Glomerular endothelial cell (primary cell): ENCODE results near the gene BPI. TPM values are rescaled to one million over a fixed set of nuclear protein-coding genes. Genes with fewer than 3 reads are reported as not detected.
"Not testable (repeated sequence)": the region's sequence is repeated elsewhere in the genome, so short reads cannot be mapped to it uniquely, and the experiment has no call there.

Experiments
- DNase-seq: peaks from one replicate; pipeline ENCODE4 v3.0.0-alpha.2; 2011; ENCODE audit warnings: low read depth, low spot score; ENCODE audit errors: extremely low read depth
- total RNA-seq: library from RNA; depleted of rRNA; stranded (reverse); fragments of >200 nt; gene quantifications from 2 replicates; pipeline ENCODE4 v1.2.3, GENCODE V29; 2015

Gene BPI
- total RNA-seq, 1 donor from 2014 or later, result not detected

- no peak for DNase-seq
Measured at GRCh38 chr20:38301309-38301708, 2.6 kb upstream of the BPI start.

- DNase-seq, result no peak
Measured at GRCh38 chr20:38302786-38303185, 1.2 kb upstream of the BPI start.

DNA sequence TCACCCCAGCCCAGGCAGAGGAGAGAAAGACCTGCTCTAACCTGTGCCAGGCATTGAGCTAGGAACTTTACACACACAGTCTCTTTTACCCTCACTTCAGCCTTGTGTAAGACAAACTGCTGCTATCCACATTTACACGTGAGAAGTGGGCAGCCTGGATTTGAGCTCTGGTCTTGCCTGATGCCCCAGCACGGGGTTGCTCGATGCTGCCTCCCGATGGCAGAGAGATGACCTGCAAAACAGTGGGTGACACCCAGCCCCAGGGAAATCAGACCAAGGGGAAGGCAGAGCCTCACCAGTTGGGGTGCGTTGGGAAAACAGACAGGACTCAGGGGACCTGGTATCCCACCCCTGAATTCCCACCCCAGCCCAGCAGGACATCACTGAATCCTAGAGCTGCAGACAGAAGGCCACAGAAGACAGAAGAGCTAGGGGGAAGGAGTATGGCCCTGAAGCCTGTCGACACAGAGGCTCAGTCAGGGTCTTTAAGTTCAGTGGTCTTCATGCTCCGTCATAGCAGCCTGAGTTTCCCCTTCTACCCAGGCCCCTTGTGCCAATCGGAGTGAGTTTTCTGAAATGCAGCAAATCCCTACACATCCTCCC is 990 bp downstream of the BPI start:
- no peak for DNase-seq

- no peak for DNase-seq
Measured at GRCh38 chr20:38305541-38305940, 1.6 kb downstream of the BPI start.

DNA sequence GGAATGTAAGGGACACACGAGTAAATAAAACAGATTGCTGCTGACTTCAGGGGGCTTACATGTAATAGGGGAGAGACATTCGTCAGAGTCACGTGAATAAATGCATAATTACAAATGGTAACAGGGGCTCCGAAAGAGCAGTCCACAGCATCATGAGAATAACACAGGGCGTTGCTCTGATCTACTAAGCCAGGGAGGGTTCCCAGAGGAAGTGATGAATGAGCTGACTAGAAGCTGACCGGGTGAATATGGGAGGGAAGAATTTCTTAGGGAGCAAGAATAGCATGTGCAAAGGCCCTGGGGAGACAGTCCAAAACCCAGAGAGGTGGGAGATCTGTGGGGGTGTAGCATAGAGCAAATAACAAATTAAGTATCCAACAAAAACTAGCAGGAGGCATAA is 2.4 kb downstream of the BPI start:
- no peak for DNase-seq

DNA sequence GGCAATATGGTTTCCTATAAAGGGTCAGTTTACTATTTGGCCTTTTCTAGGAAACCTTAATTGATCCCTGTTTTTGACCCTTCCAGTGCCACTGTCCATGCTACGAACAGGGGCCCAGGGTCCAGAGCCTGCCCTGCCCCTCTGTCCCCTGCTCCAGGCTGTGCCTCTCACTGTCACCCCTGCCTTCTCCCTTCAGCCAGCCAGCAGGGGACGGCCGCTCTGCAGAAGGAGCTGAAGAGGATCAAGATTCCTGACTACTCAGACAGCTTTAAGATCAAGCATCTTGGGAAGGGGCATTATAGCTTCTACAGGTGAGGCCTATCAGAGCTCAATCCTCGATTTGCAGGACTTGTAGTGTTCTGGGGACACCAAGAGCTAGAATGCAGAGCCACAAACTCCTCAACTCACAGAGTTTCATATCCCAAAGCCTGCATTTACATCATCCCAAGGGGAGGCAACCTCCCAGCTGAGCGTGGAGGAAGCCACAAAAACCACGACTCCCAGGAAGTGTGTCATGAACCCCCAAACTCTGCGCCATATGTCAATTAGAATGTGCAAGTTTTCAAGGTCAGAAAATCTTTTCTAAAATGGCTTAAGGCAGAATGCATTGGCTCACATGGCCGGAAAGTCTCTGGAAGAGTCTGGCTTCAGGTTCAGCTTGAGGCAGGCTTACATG is 3.6 kb downstream of the BPI start:
- no peak for DNase-seq

- DNase-seq, result no peak
Measured at GRCh38 chr20:38308047-38308438, 4.1 kb downstream of the BPI start.

GRCh38 chr20:38308447-38308846 is 4.5 kb downstream of the BPI start:
- DNase-seq, result no peak

DNA sequence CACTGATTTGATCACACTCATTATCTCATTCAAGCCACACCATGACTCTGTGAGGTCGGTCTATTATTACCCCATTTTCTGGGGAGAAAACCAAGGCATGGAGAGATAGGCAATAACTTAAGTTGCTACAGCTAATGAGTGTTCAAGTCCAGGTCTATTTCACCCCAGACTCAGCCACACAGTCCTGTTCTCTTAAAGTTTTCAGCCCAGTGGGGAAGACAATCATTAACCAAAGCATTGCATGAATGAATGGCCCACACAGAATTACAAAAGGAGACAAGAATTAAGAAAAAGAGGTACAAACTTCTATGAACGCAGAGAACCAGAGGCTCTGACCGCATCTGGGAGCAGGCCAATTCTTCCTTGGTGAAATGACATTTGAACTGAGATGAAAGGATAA is 7.1 kb downstream of the BPI start:
- no peak for DNase-seq

DNA sequence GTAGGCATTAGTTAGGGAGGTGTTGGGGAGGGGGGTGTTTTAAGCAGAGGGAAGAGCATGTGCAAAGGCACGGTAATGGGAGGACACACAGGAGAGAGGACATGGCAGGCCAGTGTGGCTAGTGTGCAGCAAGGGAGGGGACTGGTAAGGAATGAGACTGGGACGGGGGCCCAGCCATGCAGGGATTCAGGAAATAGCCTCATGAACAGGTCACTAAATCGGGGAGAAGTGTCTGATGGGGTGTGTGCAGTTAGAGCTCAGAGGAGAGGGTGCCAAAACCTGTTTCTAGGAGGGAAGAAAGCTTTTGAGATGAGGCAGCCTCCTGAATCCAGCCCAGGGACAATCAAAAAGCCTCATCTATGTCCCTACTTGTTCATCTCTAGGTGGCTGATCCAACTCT is 7.5 kb downstream of the BPI start:
- DNase-seq, result no peak

DNA sequence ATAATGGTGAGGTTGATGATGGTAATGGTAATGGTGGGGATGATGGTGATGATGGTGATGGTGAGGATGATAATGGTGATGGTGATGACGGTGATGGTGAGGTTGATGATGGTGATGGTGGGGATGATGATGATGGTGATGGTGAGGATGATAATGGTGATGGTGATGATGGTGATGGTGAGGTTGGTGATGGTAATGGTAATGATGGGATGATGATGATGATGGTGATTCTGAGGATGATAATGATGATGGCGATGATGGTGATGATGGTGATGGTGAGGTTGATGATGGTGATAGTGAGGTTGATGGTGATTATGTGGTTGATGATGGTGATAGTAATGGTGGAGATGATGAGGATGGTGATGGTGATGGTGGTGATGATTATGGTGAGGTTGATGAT is 9.7 kb downstream of the BPI start:
- no peak for DNase-seq

- DNase-seq, result not testable (repeated sequence)
Measured at GRCh38 chr20:38314350-38314749, 10.4 kb downstream of the BPI start.

GRCh38 chr20:38315290-38315966 is 11.5 kb downstream of the BPI start:
- DNase-seq, result no peak

DNA sequence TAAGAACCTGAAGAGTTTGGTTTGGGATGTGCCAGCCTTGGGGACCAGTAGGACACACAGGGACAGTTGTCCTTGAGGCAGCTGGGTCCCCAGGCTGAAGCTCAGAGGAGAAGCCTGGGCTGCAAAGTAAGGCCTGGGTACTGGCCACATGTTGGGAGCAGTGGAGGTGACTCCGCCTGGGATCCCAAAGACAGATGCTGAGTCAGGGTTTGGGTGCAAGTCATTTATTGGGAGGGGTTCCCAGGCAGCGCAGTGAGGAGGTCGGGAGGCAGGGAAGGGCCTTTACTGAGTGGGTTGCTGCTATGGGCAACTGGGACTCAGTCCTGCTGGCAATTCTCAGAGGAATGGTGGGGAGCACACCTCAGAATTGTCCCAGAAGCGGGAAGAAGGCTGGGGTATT is 12.4 kb downstream of the BPI start:
- DNase-seq, result no peak

DNA sequence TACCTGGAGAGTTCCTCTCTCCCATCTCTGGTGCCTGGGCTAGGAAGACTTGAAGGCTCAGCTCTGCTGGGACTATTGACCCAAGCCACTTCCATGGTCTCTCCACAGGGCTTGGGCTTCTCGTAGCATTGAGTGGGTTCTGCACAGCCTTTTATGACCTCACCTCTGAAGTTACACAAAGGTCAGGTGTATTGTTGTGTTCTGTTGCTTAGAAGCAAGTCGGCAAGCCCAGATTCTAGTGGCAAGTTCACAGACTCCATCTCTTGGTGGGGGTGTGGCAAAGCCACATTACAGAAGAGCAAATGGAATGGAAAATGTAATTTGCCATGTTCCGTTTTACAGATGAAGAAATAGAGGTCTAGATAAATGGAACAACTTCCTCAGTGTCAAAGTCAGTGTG is 13.5 kb downstream of the BPI start:
- DNase-seq, result no peak

DNA sequence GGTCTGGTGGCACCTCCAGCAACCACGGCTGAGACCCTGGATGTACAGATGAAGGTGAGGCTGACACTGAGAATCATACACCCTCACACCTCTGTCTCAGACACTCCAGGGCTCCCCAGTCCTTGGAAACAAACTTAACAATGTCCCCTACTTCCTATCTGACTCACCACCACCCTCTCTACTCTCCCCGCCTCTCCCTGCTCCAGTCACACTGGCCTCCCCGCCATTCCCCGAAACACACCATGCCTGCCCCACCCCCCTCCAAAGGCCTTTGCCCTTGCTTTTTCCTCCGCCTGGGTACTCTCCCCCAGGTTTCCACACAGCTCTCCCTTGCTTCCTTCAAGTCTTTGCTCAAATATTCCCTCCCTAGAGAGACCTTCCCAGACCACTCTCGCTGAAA is 16.3 kb downstream of the BPI start:
- DNase-seq, result no peak

- DNase-seq, result peak; percentile 36
Measured at GRCh38 chr20:38321959-38322598, 18.1 kb downstream of the BPI start.

- DNase-seq, result no peak
Measured at GRCh38 chr20:38324159-38324558, 20.2 kb downstream of the BPI start.

- DNase-seq, result no peak
Measured at GRCh38 chr20:38325167-38325566, 21.2 kb downstream of the BPI start.

- DNase-seq, result no peak
Measured at GRCh38 chr20:38325905-38326304, 21.9 kb downstream of the BPI start.

- no peak for DNase-seq
Measured at GRCh38 chr20:38326309-38326708, 22.4 kb downstream of the BPI start.

DNA sequence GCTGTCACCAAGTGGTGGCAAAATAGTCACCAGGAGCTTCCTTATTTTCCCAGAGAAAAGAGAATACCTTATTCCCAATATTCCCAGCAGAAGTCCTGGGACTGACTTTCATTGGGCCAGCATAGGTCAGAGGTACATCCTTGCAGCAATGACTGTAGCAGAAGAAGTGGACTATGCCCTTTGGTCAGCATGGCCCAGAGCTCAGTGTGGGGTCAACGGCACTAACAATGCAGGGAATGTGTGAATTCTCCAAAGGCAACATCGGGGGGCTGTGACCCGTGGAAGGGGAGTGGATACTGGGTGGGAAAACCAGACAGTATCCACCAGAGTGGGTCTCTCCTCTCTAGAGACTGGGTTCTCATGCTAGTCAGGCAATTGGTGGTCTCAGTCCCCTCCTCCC is 26.7 kb downstream of the BPI start:
- DNase-seq, result no peak
